HG03521 (cell line): ENCODE measurements around the gene CD151.

ENCODE experiments used
- ATAC-seq: cut with Tn5 transposase; IDR thresholded peaks from one replicate; pipeline ENCODE4 v1.9.1; 2021; ENCODE audit warnings: mild to moderate bottlenecking, moderate library complexity; ENCODE audit not compliant: unreplicated experiment

CD151 gene

GRCh38 chr11:796565-797295 is 36.0 kb upstream of the CD151 start:
- no peak for ATAC-seq

GRCh38 chr11:797296-798092 is 35.3 kb upstream of the CD151 start:
- peak; percentile 31 for ATAC-seq

- ATAC-seq: peak; percentile 61
Measured at GRCh38 chr11:798093-798713, 34.5 kb upstream of the CD151 start, which contains the start of gene SLC25A22. TSS of gene SLC25A22 (minus strand) at chr11:798281. CDS start at chr11:795006, 3,275 bp downstream.

- no peak for ATAC-seq
Measured at GRCh38 chr11:799641-800316, 33.0 kb upstream of the CD151 start.

GRCh38 chr11:800473-800872 is 32.3 kb upstream of the CD151 start:
- ATAC-seq: no peak

GRCh38 chr11:801097-801780 is 31.5 kb upstream of the CD151 start:
- no peak for ATAC-seq

- no peak for ATAC-seq
Measured at GRCh38 chr11:802018-802617, 30.6 kb upstream of the CD151 start.

GRCh38 chr11:802693-803466 is 29.9 kb upstream of the CD151 start:
- ATAC-seq: no peak

- no peak for ATAC-seq
Measured at GRCh38 chr11:803467-803742, 29.3 kb upstream of the CD151 start.

- no peak for ATAC-seq
Measured at GRCh38 chr11:803770-804598, 28.8 kb upstream of the CD151 start.

GRCh38 chr11:804599-804964 is 28.2 kb upstream of the CD151 start:
- no peak for ATAC-seq

- ATAC-seq: no peak
Measured at GRCh38 chr11:808427-809286, 24.1 kb upstream of the CD151 start.

- peak; percentile 66 for ATAC-seq
Measured at GRCh38 chr11:809287-810039, 23.3 kb upstream of the CD151 start, which contains the start of gene RPLP2. TSS of gene RPLP2 (plus strand) at chr11:809967. CDS start at chr11:810235, 268 bp downstream.

- ATAC-seq: no peak
Measured at GRCh38 chr11:810040-810567, 22.6 kb upstream of the CD151 start.

- ATAC-seq: no peak
Measured at GRCh38 chr11:811446-812245, 21.1 kb upstream of the CD151 start.

- ATAC-seq: no peak
Measured at GRCh38 chr11:812390-812789, 20.4 kb upstream of the CD151 start.
